Ovary (tissue), 9 donors: ENCODE results near the gene IQCM. TPM values are rescaled to one million over a fixed set of nuclear protein-coding genes. Genes with fewer than 3 reads are reported as not detected.

ENCODE experiments used
- DNase-seq, 5 donors: peaks; one replicate each; pipeline ENCODE4 v3.0.0-alpha.2; 2019 to 2020
- H3K27ac ChIP-seq, 2 donors: fragments of 200-600 bp; one replicate each; pipeline versions ENCODE4 v1.5.1 to v1.8.0; 2019 to 2022
- H3K27me3 ChIP-seq: fragments of 200-600 bp; one replicate; pipeline ENCODE4 v1.8.0; 2022
- H3K36me3 ChIP-seq: fragments of 200-600 bp; sonication (generic); one replicate; pipeline ENCODE4 v1.5.1; 2019
- H3K4me1 ChIP-seq: one replicate; pipeline ENCODE4 v1.8.1; 2013; ENCODE audit warnings: mild to moderate bottlenecking, moderate library complexity; ENCODE audit not compliant: insufficient read depth
- H3K4me3 ChIP-seq: fragments of 200-600 bp; sonication (generic); one replicate; pipeline ENCODE4 v1.5.1; 2017
- H3K9me3 ChIP-seq, 2 donors: fragments of 200-600 bp in 1 of 2; sonication (generic) in 1 of 2; one replicate each; pipeline versions ENCODE4 v1.5.1 to v1.8.1; 2013 to 2019; ENCODE audit warnings: mild to moderate bottlenecking in 1 of 2, moderate library complexity in 1 of 2
- CTCF ChIP-seq, 3 donors: fragments of 450-650 bp in 2 of 3; fragments of 200-600 bp in 1 of 3; IDR thresholded peaks; one replicate each; pipeline versions ENCODE4 v1.5.1 to v1.8.0; 2016 to 2022; ENCODE audit warnings: antibody characterized with exemption in 3 of 3, mild to moderate bottlenecking in 1 of 3
- EP300 ChIP-seq: sonication (generic); formaldehyde crosslinking; IDR thresholded peaks from one replicate; pipeline ENCODE4 v1.6.1; 2017; ENCODE audit warnings: antibody characterized with exemption
- POLR2A ChIP-seq: fragments of 450-650 bp; IDR thresholded peaks from one replicate; pipeline ENCODE4 v1.6.1; 2017; ENCODE audit warnings: antibody characterized with exemption, mild to moderate bottlenecking, moderate library complexity
- WGBS, 3 donors: extraction: QIAGEN DNeasy Blood & Tissue Kit in 1 of 3; methylation state at CpG; one replicate each; pipeline versions ENCODE4 v1.1.5 to v1.1.7; 2013 to 2017; 5-methylcytosine and 5-hydroxymethylcytosine counted together
- intact Hi-C, 4 donors: fragments of 100-400 bp; cut with DNase I; formaldehyde crosslinking; loops; one replicate each; pipeline versions ENCODE4 v1.11.0 to v1.15.1; 2022 to 2023
- polyA plus RNA-seq, 2 donors: library from polyadenylated mRNA; stranded (reverse); fragments of 200-250 nt in 1 of 2; fragments of 350-450 nt in 1 of 2; fragmentation: Illumina TruSeq in 1 of 2; extraction: RNeasy Lipid Tissue Mini Kit (QIAGEN cat#74804) in 1 of 2; gene quantifications; one replicate each; pipeline ENCODE4 v1.2.3, GENCODE V29; 2013 to 2014
- total RNA-seq, 7 donors: library from RNA; depleted of rRNA in 2 of 7; stranded (reverse); fragments of >200 nt in 2 of 7; fragmentation: NEBNext Ultra II Directional in 3 of 7; extraction: Animal tissue kit (Norgen Biotek cat#: 25700) in 3 of 7; gene quantifications; one replicate each; pipeline versions ENCODE4 v1.1.0 to v1.2.4, GENCODE V29; 2016 to 2023
- donor health status: DM: no; HTN: no; CAD: no; lungs with moderate emphysema.
- donor health status: DM: no; HTN: no; CAD: no.
- donor health status: Bipolar disorder and iron deficiency.
- donor health status: DM: yes; HTN: yes; CAD: no.
- donor health status: DM: no; HTN: no; CAD: no.
- donor health status: DM: yes; HTN: yes; CAD: no.

IQCM gene
- total and polyA plus RNA-seq, 9 donors = not detected

- Histone ChIP-seq H3K9me3 (no peaks in the 10 kb centered on the region), H3K27me3 (no peaks in the 10 kb centered on the region), H3K27ac (no peak overlapping the region), H3K4me3 (no peak overlapping the region), H3K36me3 (no peaks in the 10 kb centered on the region), H3K4me1 (no peaks in the 10 kb centered on the region)
- no peak for DNase-seq
- 56 to 69% (median 59%) methylated on average over 2 of the region's 2 CpGs for WGBS, 3 donors
- intact Hi-C loops = no loop called here
- no peak for TF ChIP-seq CTCF (IDR thresholded peaks at IDR 0.05)
- TF ChIP-seq POLR2A = no peak
- no peak for TF ChIP-seq EP300
Observed at GRCh38 chr4:149702414-149703293, 113.0 kb downstream of the IQCM start.

DNA sequence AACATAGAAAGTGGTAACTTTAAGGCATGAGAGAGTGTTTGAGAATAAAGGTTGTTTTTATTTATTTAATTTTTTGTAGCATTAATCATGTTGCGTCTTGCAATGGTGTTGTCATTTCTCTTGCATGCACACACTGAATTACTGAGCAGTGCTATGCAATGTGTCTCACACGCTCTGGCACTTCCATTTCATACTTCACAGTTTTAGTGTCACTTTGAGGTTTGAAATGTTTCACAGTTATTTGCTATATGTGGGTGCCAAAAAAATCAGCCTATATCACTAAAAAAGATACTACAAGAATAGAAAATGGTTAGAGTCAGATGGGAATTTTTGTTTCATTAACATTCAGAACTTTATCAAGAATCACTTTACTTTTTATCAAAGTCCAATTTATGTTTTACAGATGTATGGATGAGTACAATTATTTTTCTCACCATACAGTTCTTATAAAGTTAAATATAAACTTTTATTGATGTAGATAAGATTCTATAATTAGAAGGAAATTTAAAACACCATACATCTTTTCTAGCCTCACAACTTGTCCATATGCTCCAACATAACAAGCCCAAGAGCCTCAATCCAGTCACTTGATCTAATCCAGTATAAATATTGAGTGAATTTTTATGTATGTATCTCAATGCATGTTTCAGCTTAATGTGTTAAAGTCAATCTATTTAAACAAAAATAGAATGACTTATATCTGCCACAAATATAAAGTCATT lies 114.0 kb downstream of the IQCM start:
- Histone ChIP-seq H3K9me3 (no peaks in the 10 kb centered on the region), H3K36me3 (no peaks in the 10 kb centered on the region), H3K4me3 (no peak overlapping the region), H3K27ac (no peak overlapping the region), H3K27me3 (no peaks in the 10 kb centered on the region), H3K4me1 (no peaks in the 10 kb centered on the region)
- WGBS, 3 donors = 90 to 95% (median 95%) methylated on average over 2 of the region's 2 CpGs
- intact Hi-C loops = no loop called here
- no peak for DNase-seq
- TF ChIP-seq EP300 (no peak), POLR2A (no peak), CTCF (IDR thresholded peaks at IDR 0.05) (no peak)

DNA sequence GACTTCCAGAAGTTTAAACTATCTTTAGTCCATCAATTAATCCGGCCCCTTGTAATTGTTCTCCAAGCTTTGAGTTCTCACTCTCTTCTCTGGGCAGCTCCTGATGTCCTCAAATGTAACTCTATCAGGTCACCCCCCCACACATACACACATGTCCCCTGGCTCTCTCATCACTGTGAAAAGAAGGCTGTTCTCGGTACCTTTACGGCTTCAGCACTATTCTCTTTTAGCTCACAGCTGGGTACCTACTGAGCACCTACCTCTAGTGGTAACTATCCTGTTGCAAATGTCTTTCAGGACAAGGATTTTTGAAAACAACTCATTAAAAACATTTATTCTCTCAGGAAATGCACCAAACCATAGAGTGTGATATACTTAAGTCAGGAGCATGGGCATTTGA lies 115.4 kb downstream of the IQCM start:
- intact Hi-C loops = no loop called here
- H3K4me1 ChIP-seq = no peaks in the 10 kb centered on the region

DNA sequence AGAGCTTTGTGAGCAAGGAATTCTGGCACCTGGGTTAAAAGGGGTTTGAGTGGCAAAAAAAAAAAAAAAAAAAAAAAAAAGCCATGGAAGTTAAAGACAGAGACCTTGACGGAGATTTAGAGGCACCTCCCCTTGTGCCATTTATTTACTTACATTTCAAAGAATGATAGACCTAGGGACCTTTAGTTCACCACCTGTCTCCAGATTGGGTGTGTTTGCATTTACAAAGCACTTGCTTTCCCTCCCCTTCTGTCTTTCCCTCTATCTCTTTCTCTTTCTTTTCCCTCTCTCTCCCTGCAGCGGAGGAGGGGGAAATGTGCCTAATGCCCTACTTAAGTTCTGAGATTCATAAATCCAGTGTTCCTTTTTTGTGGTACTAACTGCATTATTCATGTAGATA lies 116.0 kb downstream of the IQCM start:
- Histone ChIP-seq H3K4me1 (no peaks in the 10 kb centered on the region), H3K27ac (no peak overlapping the region), H3K36me3 (no peaks in the 10 kb centered on the region), H3K9me3 (no peaks in the 10 kb centered on the region), H3K4me3 (no peak overlapping the region), H3K27me3 (no peaks in the 10 kb centered on the region)
- WGBS, 3 donors = 69 to 82% (median 77%) methylated on average over 2 of the region's 2 CpGs
- intact Hi-C loops = no loop called here
- no peak for DNase-seq
- TF ChIP-seq CTCF (IDR thresholded peaks at IDR 0.05) (no peak), EP300 (no peak), POLR2A (no peak)

More for the DNA sequence above, 115.4 kb downstream of the IQCM start:
- Histone ChIP-seq H3K27me3 (no peaks in the 10 kb centered on the region), H3K9me3 (no peaks in the 10 kb centered on the region), H3K4me3 (no peak overlapping the region), H3K27ac (no peak overlapping the region), H3K36me3 (no peaks in the 10 kb centered on the region)
- WGBS, 3 donors = 80 to 94% (median 93%) methylated on average over 3 of the region's 3 CpGs
- TF ChIP-seq EP300 = no peak
- no peak for TF ChIP-seq POLR2A
- TF ChIP-seq CTCF (IDR thresholded peaks at IDR 0.05) = no peak
- no peak for DNase-seq
